Naive thymus-derived CD4-positive, alpha-beta T cell (primary cell): ENCODE results near the gene EFHB. TPM values are rescaled to one million over a fixed set of nuclear protein-coding genes. Genes with fewer than 3 reads are reported as not detected.
A peak's percentile ranks its signal among the peaks of the same experiment; 100 is the strongest.

Source experiments
- ATAC-seq: fragments of 150-1000 bp; cut with Tn5 transposase; 2 replicates; pipeline ENCODE4 v1.10.0; 2021; ENCODE audit warnings: mild to moderate bottlenecking, moderate library complexity
- CTCF ChIA-PET: fragments of 350-600 bp; sonication (Branson Sonifier 250); formaldehyde crosslinking; loops from one replicate; lab custom pipeline; 2021; ENCODE audit warnings: antibody characterized with exemption; lab: Charles Lee
- POLR2A ChIA-PET: fragments of 350-600 bp; sonication (Branson Sonifier 250); formaldehyde crosslinking; loops from one replicate; lab custom pipeline; 2021; ENCODE audit warnings: antibody characterized with exemption, inconsistent platforms; lab: Charles Lee
- DNase-seq, 9 donors: peaks; one replicate each; pipeline versions ENCODE4 v3.0.0 to v3.0.0-alpha.2; 2020 to 2022; ENCODE audit warnings: mixed read lengths in 1 of 9
- H3K27ac ChIP-seq: one replicate; pipeline ENCODE4 v1.7.0; 2013; ENCODE audit warnings: mild to moderate bottlenecking, low read depth, low read length, moderate library complexity
- H3K27me3 ChIP-seq, 2 donors: one replicate each; pipeline ENCODE4 v1.7.0; 2013; ENCODE audit warnings: low read length in 2 of 2, mild to moderate bottlenecking in 2 of 2, moderate library complexity in 2 of 2; ENCODE audit not compliant: control insufficient read depth in 2 of 2, insufficient read depth in 2 of 2
- H3K36me3 ChIP-seq, 3 experiments: 1 replicate in 2 of 3; 2 replicates in 1 of 3; pipeline ENCODE4 v1.7.0; 2013; ENCODE audit warnings: low read length in 3 of 3, mild to moderate bottlenecking in 3 of 3, moderate library complexity in 1 of 3; ENCODE audit not compliant: insufficient read depth in 3 of 3, control insufficient read depth in 2 of 3
- H3K4me1 ChIP-seq, 2 donors: one replicate each; pipeline ENCODE4 v1.7.0; 2013; ENCODE audit warnings: low read length in 2 of 2, mild to moderate bottlenecking in 2 of 2, moderate library complexity in 1 of 2; ENCODE audit not compliant: control insufficient read depth in 2 of 2, insufficient read depth in 2 of 2
- H3K4me3 ChIP-seq: 2 replicates; pipeline ENCODE4 v1.7.0; 2013; ENCODE audit warnings: mild to moderate bottlenecking, low read length
- H3K9me3 ChIP-seq, 3 experiments: 1 replicate in 2 of 3; 2 replicates in 1 of 3; pipeline ENCODE4 v1.7.0; 2013; ENCODE audit warnings: low read length in 3 of 3; ENCODE audit not compliant: control insufficient read depth in 2 of 3
- H3K27ac Mint-ChIP-seq, 9 donors: one replicate each; pipeline ENCODE4 v1.8.0; 2020 to 2022; ENCODE audit warnings: mixed read lengths in 9 of 9, mild to moderate bottlenecking in 8 of 9, moderate library complexity in 5 of 9, inconsistent platforms in 2 of 9
- H3K27me3 Mint-ChIP-seq, 5 donors: one replicate each; pipeline ENCODE4 v1.8.0; 2021 to 2022; ENCODE audit warnings: mixed read lengths in 5 of 5, mild to moderate bottlenecking in 1 of 5
- H3K36me3 Mint-ChIP-seq, 5 donors: one replicate each; pipeline ENCODE4 v1.8.0; 2020 to 2022; ENCODE audit warnings: mixed read lengths in 5 of 5, mild to moderate bottlenecking in 3 of 5, inconsistent platforms in 1 of 5
- H3K4me1 Mint-ChIP-seq, 7 donors: one replicate each; pipeline ENCODE4 v1.8.0; 2020 to 2022; ENCODE audit warnings: mixed read lengths in 7 of 7, mild to moderate bottlenecking in 3 of 7, inconsistent platforms in 1 of 7
- H3K4me3 Mint-ChIP-seq, 10 donors: one replicate each; pipeline ENCODE4 v1.8.0; 2020 to 2022; ENCODE audit warnings: mild to moderate bottlenecking in 10 of 10, mixed read lengths in 10 of 10, moderate library complexity in 6 of 10, inconsistent platforms in 2 of 10
- H3K9me3 Mint-ChIP-seq, 11 donors: one replicate each; pipeline ENCODE4 v1.8.0; 2020 to 2022; ENCODE audit warnings: mixed read lengths in 11 of 11, mild to moderate bottlenecking in 4 of 11, inconsistent platforms in 1 of 11, moderate library complexity in 1 of 11
- intact Hi-C, 2 donors: fragments of 100-400 bp; cut with micrococcal nuclease; formaldehyde crosslinking; loops; one replicate each; pipeline ENCODE4 v1.15.1; 2023
- polyA plus RNA-seq, 2 donors: library from polyadenylated mRNA; unstranded; fragments of 300-500 nt; fragmentation: Illumina TruSeq; gene quantifications; one replicate each; pipeline ENCODE4 v1.2.3, GENCODE V29; 2021
- total RNA-seq, 6 experiments: library from RNA in 5 of 6; stranded (reverse) in 5 of 6; gene quantifications; 1 replicate in 5 of 6; 2 replicates in 1 of 6; pipeline ENCODE4 v1.2.3 and lab custom pipeline; 2021 to 2026

The EFHB gene
- total and polyA plus RNA-seq, 7 experiments from 2014 or later: 0.92 to 2.0 (median 1.4) TPM; not detected in 2

GRCh38 chr3:19938295-19938627 is 4.2 kb upstream of the EFHB start:
- Histone ChIP-seq H3K27me3 (peaks cover 0 to 2% of the 10 kb centered on the region in 2 donors), H3K4me3 (no peak overlapping the region), H3K9me3 (no peaks in the 10 kb centered on the region), H3K27ac (no peak overlapping the region), H3K36me3 (no peaks in the 10 kb centered on the region), H3K4me1 (no peaks in the 10 kb centered on the region)
- H3K4me3 Mint-ChIP-seq: no peak overlapping the region
- H3K27ac Mint-ChIP-seq: no peak overlapping the region
- peaks cover 0 to 7% (median 0%) of the 10 kb centered on the region in 11 donors for H3K9me3 Mint-ChIP-seq
- peaks cover 0 to 3% (median 0%) of the 10 kb centered on the region in 5 donors for H3K36me3 Mint-ChIP-seq
- CTCF ChIA-PET: no interaction called here
- intact Hi-C loops: no loop called here
- DNase-seq: no peak
- ATAC-seq: no peak
- H3K4me1 Mint-ChIP-seq: peaks cover 0 to 16% (median 0%) of the 10 kb centered on the region in 7 donors
- POLR2A ChIA-PET: no interaction called here
- peaks cover 0 to 14% (median 7%) of the 10 kb centered on the region in 5 donors for H3K27me3 Mint-ChIP-seq

GRCh38 chr3:19937459-19938294 is 3.7 kb upstream of the EFHB start:
- peaks cover 0 to 2% of the 10 kb centered on the region in 2 donors for H3K27me3 ChIP-seq
- DNase-seq: no peak
- H3K4me3 Mint-ChIP-seq: peak overlapping the region in 1 of 10 donors; percentile 4
- H3K27me3 Mint-ChIP-seq: peaks cover 3 to 17% (median 11%) of the 10 kb centered on the region in 5 donors
- no peaks in the 10 kb centered on the region for H3K36me3 ChIP-seq
- ChIA-PET CTCF (interaction anchor here (0.6 kb wide), 1 partner anchor 184 kb away, joined by 3 read pairs; no protein-coding TSS in a partner anchor), POLR2A (interaction anchor here (0.7 kb wide), 1 partner anchor 104 kb away, joined by 3 read pairs; no protein-coding TSS in a partner anchor)
- no peaks in the 10 kb centered on the region for H3K9me3 ChIP-seq
- H3K4me3 ChIP-seq: no peak overlapping the region
- intact Hi-C loops: no loop called here
- H3K4me1 Mint-ChIP-seq: peaks cover 0 to 18% (median 0%) of the 10 kb centered on the region in 7 donors
- H3K4me1 ChIP-seq: no peaks in the 10 kb centered on the region
- H3K27ac Mint-ChIP-seq: peak overlapping the region in 2 of 9 donors; percentile 1 to 80
- H3K36me3 Mint-ChIP-seq: peaks cover 0 to 3% (median 0%) of the 10 kb centered on the region in 5 donors
- no peak overlapping the region for H3K27ac ChIP-seq
- ATAC-seq: no peak
- H3K9me3 Mint-ChIP-seq: peaks cover 0 to 7% (median 0%) of the 10 kb centered on the region in 11 donors

- Mint-ChIP-seq H3K4me1 (peaks cover 0 to 31% (median 1%) of the 10 kb centered on the region in 7 donors), H3K27me3 (peaks cover 13 to 25% (median 18%) of the 10 kb centered on the region in 5 donors), H3K36me3 (peaks cover 0 to 4% (median 0%) of the 10 kb centered on the region in 5 donors), H3K27ac (peak overlapping the region in 1 of 9 donors; percentile 8), H3K4me3 (peak overlapping the region in 1 of 10 donors; percentile 1), H3K9me3 (peaks cover 0 to 5% (median 0%) of the 10 kb centered on the region in 11 donors)
- Histone ChIP-seq H3K4me1 (no peaks in the 10 kb centered on the region), H3K36me3 (no peaks in the 10 kb centered on the region), H3K27me3 (peaks cover 0 to 2% of the 10 kb centered on the region in 2 donors), H3K9me3 (no peaks in the 10 kb centered on the region), H3K27ac (no peak overlapping the region), H3K4me3 (no peak overlapping the region)
- ChIA-PET CTCF (no interaction called here), POLR2A (interaction anchor here (1.6 kb wide), 1 partner anchor 15 kb away, joined by 3 read pairs; the partner anchor contains the start of gene RAB5A)
- DNase-seq (no peak), ATAC-seq (no peak)
- intact Hi-C loops: loop anchor here in 1 of 2 donors (5.0 kb wide), 1 partner anchor 110 kb away; the partner anchor contains the start of gene KAT2B
Measured at GRCh38 chr3:19932422-19932821, 1.6 kb downstream of the EFHB start.

- intact Hi-C loops: loop anchor here in 1 of 2 donors (1.0 to 5.0 kb wide), 2 partner anchors 16 to 111 kb away; partner anchors contain the start of genes KAT2B and RAB5A
- CTCF ChIA-PET: no interaction called here
Measured at GRCh38 chr3:19931767-19932188, 2.2 kb downstream of the EFHB start.

GRCh38 chr3:19931180-19931692 is 2.8 kb downstream of the EFHB start:
- DNase-seq: peak in 1 of 9 donors; percentile 70
- H3K27ac Mint-ChIP-seq: peak overlapping the region in 1 of 9 donors; percentile 14
- intact Hi-C loops: loop anchor here in 1 of 2 donors (1.0 to 5.0 kb wide), 2 partner anchors 16 to 111 kb away; partner anchors contain the start of genes KAT2B and RAB5A
- Histone ChIP-seq H3K27ac (no peak overlapping the region), H3K36me3 (no peaks in the 10 kb centered on the region), H3K27me3 (peaks cover 0 to 2% of the 10 kb centered on the region in 2 donors), H3K9me3 (no peaks in the 10 kb centered on the region), H3K4me3 (no peak overlapping the region), H3K4me1 (no peaks in the 10 kb centered on the region)
- peaks cover 0 to 27% (median 1%) of the 10 kb centered on the region in 7 donors for H3K4me1 Mint-ChIP-seq
- ChIA-PET POLR2A (no interaction called here), CTCF (no interaction called here)
- peak overlapping the region in 1 of 10 donors; percentile 61 for H3K4me3 Mint-ChIP-seq
- H3K36me3 Mint-ChIP-seq: peaks cover 0 to 4% (median 0%) of the 10 kb centered on the region in 5 donors
- peaks cover 0 to 5% (median 0%) of the 10 kb centered on the region in 11 donors for H3K9me3 Mint-ChIP-seq
- ATAC-seq: peak; percentile 86
- peaks cover 13 to 32% (median 18%) of the 10 kb centered on the region in 5 donors for H3K27me3 Mint-ChIP-seq

More at GRCh38 chr3:19931767-19932188, 2.2 kb downstream of the EFHB start:
- Mint-ChIP-seq H3K4me1 (peaks cover 0 to 27% (median 1%) of the 10 kb centered on the region in 7 donors), H3K27ac (peak overlapping the region in 2 of 9 donors; percentile 8 to 14), H3K27me3 (peaks cover 13 to 32% (median 18%) of the 10 kb centered on the region in 5 donors), H3K36me3 (peaks cover 0 to 4% (median 0%) of the 10 kb centered on the region in 5 donors), H3K4me3 (peak overlapping the region in 1 of 10 donors; percentile 61), H3K9me3 (peaks cover 0 to 5% (median 0%) of the 10 kb centered on the region in 11 donors)
- H3K36me3 ChIP-seq: no peaks in the 10 kb centered on the region
- H3K4me1 ChIP-seq: no peaks in the 10 kb centered on the region
- no peak for DNase-seq
- POLR2A ChIA-PET: no interaction called here
- ATAC-seq: peak; percentile 70
- H3K27ac ChIP-seq: no peak overlapping the region
- H3K9me3 ChIP-seq: no peaks in the 10 kb centered on the region
- no peak overlapping the region for H3K4me3 ChIP-seq
- H3K27me3 ChIP-seq: peaks cover 0 to 2% of the 10 kb centered on the region in 2 donors

- Mint-ChIP-seq H3K27ac (no peak overlapping the region), H3K4me1 (no peaks in the 10 kb centered on the region), H3K4me3 (no peak overlapping the region), H3K9me3 (no peaks in the 10 kb centered on the region), H3K27me3 (peaks cover 0 to 10% (median 0%) of the 10 kb centered on the region in 5 donors), H3K36me3 (peaks cover 0 to 4% (median 0%) of the 10 kb centered on the region in 5 donors)
- no peak for DNase-seq
- ChIA-PET POLR2A (no interaction called here), CTCF (interaction anchor here (0.6 kb wide), 1 partner anchor 26 kb away, joined by 3 read pairs; no protein-coding TSS in a partner anchor)
- Histone ChIP-seq H3K4me3 (no peak overlapping the region), H3K36me3 (no peaks in the 10 kb centered on the region), H3K4me1 (no peaks in the 10 kb centered on the region), H3K9me3 (no peaks in the 10 kb centered on the region), H3K27me3 (no peaks in the 10 kb centered on the region), H3K27ac (no peak overlapping the region)
- intact Hi-C loops: no loop called here
- ATAC-seq: no peak
Measured at GRCh38 chr3:19920401-19921080, 13.5 kb downstream of the EFHB start.
